Measurements from ENCODE around the gene HIC2.
"Not testable (repeated sequence)": the region's sequence is repeated elsewhere in the genome, so short reads cannot be mapped to it uniquely, and the experiment has no call there.

HIC2 gene

DNA sequence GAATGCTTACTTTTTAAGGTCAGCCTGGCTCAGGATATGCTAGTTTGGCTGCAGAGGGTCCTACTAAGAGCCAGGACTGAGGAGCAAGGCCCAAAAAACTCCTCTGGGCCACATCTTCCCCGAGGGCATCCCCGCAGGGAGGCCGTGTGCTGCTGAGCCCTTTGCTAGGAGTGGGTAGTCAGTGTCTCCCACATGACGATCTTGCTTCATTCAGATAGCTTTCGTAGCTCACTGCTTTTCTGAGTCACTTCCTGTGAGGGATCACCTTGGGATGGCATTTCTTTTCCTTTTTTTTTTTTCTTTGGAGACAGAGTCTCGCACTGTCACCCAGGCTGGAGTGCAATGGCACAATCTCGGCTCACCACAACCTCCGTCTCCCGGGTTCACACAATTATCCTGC lies 27.2 kb upstream of the HIC2 start:
- H3K4me1 ChIP-seq (ENCODE audit: control extremely low read depth in 1 of 4, control insufficient read depth in 4 of 4, insufficient read depth in 4 of 4, low read length in 3 of 4); H3K4me3 ChIP-seq (ENCODE audit: control insufficient read depth in 1 of 7, extremely low read depth in 1 of 7, insufficient read depth in 4 of 7, low read depth in 2 of 7, low read length in 6 of 7); DNase-seq; H3K36me3 ChIP-seq (ENCODE audit: control insufficient read depth in 4 of 4, insufficient read depth in 4 of 4, low read length in 3 of 4); H3K27me3 ChIP-seq (replicated peaks in 2 of 5; ENCODE audit: control insufficient read depth in 4 of 5, insufficient read depth in 5 of 5, low read length in 4 of 5); H3K27ac ChIP-seq (ENCODE audit: insufficient read depth in 1 of 2, low read depth in 1 of 2, low read length in 2 of 2, poor library complexity in 1 of 2, severe bottlenecking in 2 of 2); POLR2A ChIA-PET; CTCF ChIA-PET; H3K9me3 ChIP-seq (ENCODE audit: control extremely low read depth in 1 of 5, control insufficient read depth in 4 of 5, insufficient read depth in 2 of 5, low read depth in 1 of 5, low read length in 4 of 5): not testable (repeated sequence)
- no CpG with 5 or more reads among the region's 9 CpGs for WGBS (ENCODE audit: insufficient coverage)

DNA sequence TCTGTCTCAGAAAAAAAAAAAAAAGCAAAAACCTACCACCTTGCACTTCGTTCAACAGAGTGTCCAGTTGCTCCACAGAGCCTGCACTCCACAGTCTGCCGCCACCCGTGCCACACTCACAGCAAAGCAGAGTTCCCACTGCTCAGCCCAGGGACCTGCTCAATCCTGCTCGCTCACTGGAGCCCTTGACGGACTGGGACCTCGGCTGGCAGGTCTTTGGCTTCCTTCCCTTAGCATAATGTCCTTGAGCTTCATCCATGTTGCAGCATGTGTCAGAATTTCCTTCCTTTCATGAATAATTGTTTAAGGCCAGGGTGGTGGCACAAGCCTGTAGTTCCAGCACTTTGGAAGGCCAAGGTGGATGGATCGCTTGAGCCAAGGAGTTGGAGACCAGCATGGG lies 22.6 kb upstream of the HIC2 start:
- DNase-seq; CTCF ChIA-PET; POLR2A ChIA-PET; H3K9me3 ChIP-seq (ENCODE audit: control extremely low read depth in 1 of 5, control insufficient read depth in 4 of 5, insufficient read depth in 2 of 5, low read depth in 1 of 5, low read length in 4 of 5); H3K4me3 ChIP-seq (ENCODE audit: control insufficient read depth in 1 of 7, extremely low read depth in 1 of 7, insufficient read depth in 4 of 7, low read depth in 2 of 7, low read length in 6 of 7); H3K36me3 ChIP-seq (ENCODE audit: control insufficient read depth in 4 of 4, insufficient read depth in 4 of 4, low read length in 3 of 4); H3K4me1 ChIP-seq (ENCODE audit: control extremely low read depth in 1 of 4, control insufficient read depth in 4 of 4, insufficient read depth in 4 of 4, low read length in 3 of 4); H3K27me3 ChIP-seq (replicated peaks in 2 of 5; ENCODE audit: control insufficient read depth in 4 of 5, insufficient read depth in 5 of 5, low read length in 4 of 5); H3K27ac ChIP-seq (ENCODE audit: insufficient read depth in 1 of 2, low read depth in 1 of 2, low read length in 2 of 2, poor library complexity in 1 of 2, severe bottlenecking in 2 of 2): not testable (repeated sequence)
- no CpG with 5 or more reads among the region's 7 CpGs for WGBS (ENCODE audit: insufficient coverage)

DNA sequence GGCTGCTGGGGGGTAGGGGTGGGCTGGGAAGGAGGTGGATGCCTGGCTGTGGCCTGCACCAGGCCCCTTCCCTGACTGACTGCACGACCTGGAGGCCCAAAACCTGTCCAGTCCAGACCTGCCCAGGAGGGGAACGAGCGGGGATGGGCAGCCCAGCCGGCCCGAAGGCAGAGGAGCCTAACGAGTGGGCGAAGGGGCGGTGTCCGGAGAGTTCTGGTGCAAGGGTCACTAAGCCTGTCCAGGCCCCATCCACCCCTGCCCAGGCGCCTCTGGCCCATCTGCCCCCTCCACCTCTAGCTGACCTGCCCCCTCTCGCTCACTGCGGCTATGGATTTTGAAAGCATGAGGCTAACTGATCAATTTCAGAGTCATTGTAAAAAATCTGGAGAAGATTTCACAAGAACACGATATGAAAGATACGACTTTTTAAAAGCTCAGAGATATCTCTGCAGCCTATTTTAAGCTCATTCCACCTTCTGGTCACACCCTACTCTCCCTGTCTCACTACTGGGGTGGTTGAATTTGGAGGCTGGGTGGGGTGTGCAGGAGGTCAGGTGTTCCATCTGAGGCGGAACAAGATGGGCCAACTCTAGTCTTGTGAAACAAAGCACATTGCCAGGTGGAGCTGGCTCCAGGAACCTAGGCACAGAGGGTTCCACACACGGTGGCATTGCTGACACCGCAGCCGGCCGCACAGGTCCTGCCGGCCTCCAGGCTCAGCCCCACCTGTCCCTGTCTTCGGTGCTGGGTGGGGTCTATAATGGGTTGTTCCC lies 15.8 kb upstream of the HIC2 start:
- H3K27ac ChIP-seq (ENCODE audit: insufficient read depth in 1 of 2, low read depth in 1 of 2, low read length in 2 of 2, poor library complexity in 1 of 2, severe bottlenecking in 2 of 2); H3K4me3 ChIP-seq (ENCODE audit: control insufficient read depth in 1 of 7, extremely low read depth in 1 of 7, insufficient read depth in 4 of 7, low read depth in 2 of 7, low read length in 6 of 7); H3K4me1 ChIP-seq (ENCODE audit: control extremely low read depth in 1 of 4, control insufficient read depth in 4 of 4, insufficient read depth in 4 of 4, low read length in 3 of 4); H3K36me3 ChIP-seq (ENCODE audit: control insufficient read depth in 4 of 4, insufficient read depth in 4 of 4, low read length in 3 of 4); POLR2A ChIA-PET; CTCF ChIA-PET; DNase-seq; H3K27me3 ChIP-seq (replicated peaks in 2 of 5; ENCODE audit: control insufficient read depth in 4 of 5, insufficient read depth in 5 of 5, low read length in 4 of 5); H3K9me3 ChIP-seq (ENCODE audit: control extremely low read depth in 1 of 5, control insufficient read depth in 4 of 5, insufficient read depth in 2 of 5, low read depth in 1 of 5, low read length in 4 of 5): not testable (repeated sequence)
- WGBS (ENCODE audit: insufficient coverage): no CpG with 5 or more reads among the region's 21 CpGs

DNA sequence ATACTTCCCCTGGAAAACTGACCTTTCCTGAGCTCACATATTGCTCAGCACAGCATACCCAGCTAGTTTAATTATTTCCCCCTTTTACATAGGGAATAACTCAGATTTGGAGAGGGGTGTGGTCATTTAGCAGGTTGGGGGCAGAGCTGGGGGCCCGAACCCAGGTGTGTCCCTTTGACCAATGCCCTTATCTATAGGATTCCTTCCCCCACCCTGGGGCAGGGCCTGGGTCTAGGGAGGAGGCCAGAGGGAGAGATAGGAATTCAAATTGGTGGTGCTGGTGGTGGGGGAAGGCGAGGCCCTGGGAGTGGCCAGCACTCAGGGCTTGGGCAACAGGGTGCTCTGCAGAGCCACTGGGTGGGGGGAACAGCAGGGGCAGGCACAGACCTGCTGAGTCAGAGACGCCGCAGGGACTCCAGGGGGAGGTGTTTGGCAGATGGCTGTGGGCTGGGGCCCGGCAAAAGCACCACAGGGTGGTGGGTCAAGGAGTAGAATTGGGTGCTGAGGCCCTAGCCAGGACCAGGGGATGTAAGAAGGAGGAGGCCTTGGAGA lies 14.3 kb upstream of the HIC2 start:
- H3K9me3 ChIP-seq (ENCODE audit: control extremely low read depth in 1 of 5, control insufficient read depth in 4 of 5, insufficient read depth in 2 of 5, low read depth in 1 of 5, low read length in 4 of 5); H3K4me3 ChIP-seq (ENCODE audit: control insufficient read depth in 1 of 7, extremely low read depth in 1 of 7, insufficient read depth in 4 of 7, low read depth in 2 of 7, low read length in 6 of 7); H3K36me3 ChIP-seq (ENCODE audit: control insufficient read depth in 4 of 4, insufficient read depth in 4 of 4, low read length in 3 of 4); DNase-seq; H3K27me3 ChIP-seq (replicated peaks in 2 of 5; ENCODE audit: control insufficient read depth in 4 of 5, insufficient read depth in 5 of 5, low read length in 4 of 5); POLR2A ChIA-PET; H3K27ac ChIP-seq (ENCODE audit: insufficient read depth in 1 of 2, low read depth in 1 of 2, low read length in 2 of 2, poor library complexity in 1 of 2, severe bottlenecking in 2 of 2); H3K4me1 ChIP-seq (ENCODE audit: control extremely low read depth in 1 of 4, control insufficient read depth in 4 of 4, insufficient read depth in 4 of 4, low read length in 3 of 4); CTCF ChIA-PET: not testable (repeated sequence)
- no CpG with 5 or more reads among the region's 5 CpGs for WGBS (ENCODE audit: insufficient coverage)

DNA sequence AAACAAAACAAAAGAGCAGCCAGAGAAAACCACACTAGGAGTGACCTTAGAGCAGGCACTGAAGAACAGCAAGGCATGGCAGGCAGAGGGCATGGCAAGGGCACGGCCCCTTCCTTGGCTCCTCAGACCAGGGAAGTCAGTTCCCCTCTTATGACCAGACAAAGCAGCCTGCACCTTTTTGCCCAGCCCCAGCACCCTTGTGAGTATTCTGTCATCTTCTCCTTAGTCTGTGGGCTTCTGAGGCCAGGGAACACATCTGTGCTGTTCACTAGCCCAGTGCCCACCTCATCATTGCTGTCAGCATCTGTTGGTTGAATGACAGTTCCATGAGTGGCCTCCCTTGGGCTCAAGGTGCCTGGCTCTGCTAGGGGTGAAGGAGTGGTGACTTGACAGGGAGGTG lies 10.0 kb upstream of the HIC2 start:
- H3K4me3 ChIP-seq (ENCODE audit: control insufficient read depth in 1 of 7, extremely low read depth in 1 of 7, insufficient read depth in 4 of 7, low read depth in 2 of 7, low read length in 6 of 7); H3K9me3 ChIP-seq (ENCODE audit: control extremely low read depth in 1 of 5, control insufficient read depth in 4 of 5, insufficient read depth in 2 of 5, low read depth in 1 of 5, low read length in 4 of 5); H3K27ac ChIP-seq (ENCODE audit: insufficient read depth in 1 of 2, low read depth in 1 of 2, low read length in 2 of 2, poor library complexity in 1 of 2, severe bottlenecking in 2 of 2); H3K27me3 ChIP-seq (replicated peaks in 2 of 5; ENCODE audit: control insufficient read depth in 4 of 5, insufficient read depth in 5 of 5, low read length in 4 of 5); DNase-seq; H3K4me1 ChIP-seq (ENCODE audit: control extremely low read depth in 1 of 4, control insufficient read depth in 4 of 4, insufficient read depth in 4 of 4, low read length in 3 of 4); H3K36me3 ChIP-seq (ENCODE audit: control insufficient read depth in 4 of 4, insufficient read depth in 4 of 4, low read length in 3 of 4); CTCF ChIA-PET; POLR2A ChIA-PET: not testable (repeated sequence)
- WGBS (ENCODE audit: insufficient coverage): no CpG with 5 or more reads among the region's 1 CpG

DNA sequence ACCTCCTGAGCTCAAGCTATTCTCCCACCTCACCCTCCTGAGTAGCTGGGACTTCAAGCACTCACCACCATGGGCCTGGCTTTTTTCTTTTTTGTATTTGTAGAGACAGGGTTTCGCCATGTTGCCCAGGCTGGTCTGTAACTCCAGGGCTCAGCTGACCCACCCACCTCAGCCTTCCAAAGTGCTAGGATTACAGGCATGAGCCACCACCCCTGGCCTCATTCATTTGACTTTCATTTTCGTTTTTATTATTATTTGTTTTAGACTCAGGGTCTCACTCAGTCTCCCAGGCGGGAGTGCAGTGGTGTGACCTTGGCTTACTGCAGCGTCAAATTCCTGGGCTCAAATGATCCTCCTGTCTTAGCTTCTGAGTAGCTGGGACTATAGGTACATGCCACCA lies 9.4 kb upstream of the HIC2 start:
- DNase-seq; H3K4me3 ChIP-seq (ENCODE audit: control insufficient read depth in 1 of 7, extremely low read depth in 1 of 7, insufficient read depth in 4 of 7, low read depth in 2 of 7, low read length in 6 of 7); H3K27ac ChIP-seq (ENCODE audit: insufficient read depth in 1 of 2, low read depth in 1 of 2, low read length in 2 of 2, poor library complexity in 1 of 2, severe bottlenecking in 2 of 2); H3K27me3 ChIP-seq (replicated peaks in 2 of 5; ENCODE audit: control insufficient read depth in 4 of 5, insufficient read depth in 5 of 5, low read length in 4 of 5); CTCF ChIA-PET; H3K36me3 ChIP-seq (ENCODE audit: control insufficient read depth in 4 of 4, insufficient read depth in 4 of 4, low read length in 3 of 4); H3K4me1 ChIP-seq (ENCODE audit: control extremely low read depth in 1 of 4, control insufficient read depth in 4 of 4, insufficient read depth in 4 of 4, low read length in 3 of 4); H3K9me3 ChIP-seq (ENCODE audit: control extremely low read depth in 1 of 5, control insufficient read depth in 4 of 5, insufficient read depth in 2 of 5, low read depth in 1 of 5, low read length in 4 of 5); POLR2A ChIA-PET: not testable (repeated sequence)
- no CpG with 5 or more reads among the region's 4 CpGs for WGBS (ENCODE audit: insufficient coverage)

DNA sequence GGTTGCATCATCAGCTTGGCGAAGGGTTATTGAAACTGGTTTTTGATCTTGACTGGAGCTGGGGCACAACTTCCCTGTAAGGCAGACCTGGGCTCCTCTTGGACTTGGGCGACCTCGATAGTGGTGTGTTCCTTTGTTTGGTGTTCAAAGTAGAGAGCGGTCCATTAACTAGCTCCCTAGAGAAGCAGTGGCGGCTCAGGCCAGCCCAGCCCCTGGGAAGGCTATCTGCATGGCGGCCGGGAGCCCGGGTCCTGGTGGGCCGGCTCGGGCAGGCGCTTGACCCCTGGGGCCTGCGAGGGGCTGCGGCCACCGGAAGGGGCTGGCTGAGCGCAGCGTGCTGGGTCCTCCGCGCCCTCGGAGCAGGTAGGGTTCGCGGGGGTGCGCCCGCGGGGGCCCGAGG lies 796 bp upstream of the HIC2 start:
- H3K4me3 ChIP-seq (ENCODE audit: control insufficient read depth in 1 of 7, extremely low read depth in 1 of 7, insufficient read depth in 4 of 7, low read depth in 2 of 7, low read length in 6 of 7): peak overlapping the region in 2 of 7 experiments; percentile 15 to 23
- DNase-seq; H3K27ac ChIP-seq (ENCODE audit: insufficient read depth in 1 of 2, low read depth in 1 of 2, low read length in 2 of 2, poor library complexity in 1 of 2, severe bottlenecking in 2 of 2); H3K36me3 ChIP-seq (ENCODE audit: control insufficient read depth in 4 of 4, insufficient read depth in 4 of 4, low read length in 3 of 4); H3K4me1 ChIP-seq (ENCODE audit: control extremely low read depth in 1 of 4, control insufficient read depth in 4 of 4, insufficient read depth in 4 of 4, low read length in 3 of 4); H3K9me3 ChIP-seq (ENCODE audit: control extremely low read depth in 1 of 5, control insufficient read depth in 4 of 5, insufficient read depth in 2 of 5, low read depth in 1 of 5, low read length in 4 of 5); POLR2A ChIA-PET; CTCF ChIA-PET; H3K27me3 ChIP-seq (replicated peaks in 2 of 5; ENCODE audit: control insufficient read depth in 4 of 5, insufficient read depth in 5 of 5, low read length in 4 of 5): not testable (repeated sequence)
- WGBS (ENCODE audit: insufficient coverage): 33% methylated on average over 3 of the region's 25 CpGs
